ENCODE data around the gene AGXT. TPM values are rescaled to one million over a fixed set of nuclear protein-coding genes. Genes with fewer than 3 reads are reported as not detected.

The AGXT gene
- total RNA-seq, 1 experiment from 2014 or later: 0.36 TPM

- POLR2A ChIA-PET: no interaction called here
- intact Hi-C loops (cut with micrococcal nuclease; ENCODE audit: unreplicated experiment): no loop called here
- no TSS peak for BruUV-seq (replicated peaks)
Observed at GRCh38 chr2:240831594-240832204, 36.9 kb upstream of the AGXT start.

GRCh38 chr2:240832205-240832727 lies 36.4 kb upstream of the AGXT start:
- DNase-seq (ENCODE audit: low read depth, low spot score) (no peak), ATAC-seq (peak; percentile 90)
- Histone ChIP-seq H3K27ac (ENCODE audit: low read length) (no peak overlapping the region), H3K9me3 (ENCODE audit: control insufficient read depth, insufficient read depth, low read depth, low read length) (no peaks in the 10 kb centered on the region), H3K36me3 (ENCODE audit: control insufficient read depth, insufficient read depth, low read length) (no peaks in the 10 kb centered on the region), H3K27me3 (ENCODE audit: control insufficient read depth, insufficient read depth, low read length) (peaks cover 7% of the 10 kb centered on the region), H3K4me3 (ENCODE audit: low read depth in 2 of 2, low read length in 2 of 2) (peak overlapping the region; percentile 42), H3K4me1 (ENCODE audit: control insufficient read depth, insufficient read depth, low read length) (peaks cover 6% of the 10 kb centered on the region)
- ChIA-PET POLR2A (no interaction called here), CTCF (no interaction called here)
- in situ Hi-C loops (cut with HindIII; ENCODE audit: low pct_unique_long_range_greater_than_20kb, low sequenced_read_pairs) (no loop called here), intact Hi-C loops (cut with micrococcal nuclease; ENCODE audit: unreplicated experiment) (no loop called here)
- BruUV-seq (replicated peaks): no TSS peak
- TF ChIP-seq CTCF (IDR thresholded peaks at IDR 0.05): no peak
- no peak for TF ChIP-seq SIN3A (IDR thresholded peaks at IDR 0.05; ENCODE audit: borderline replicate concordance, insufficient read depth, low read depth, low read length)
- TF ChIP-seq TCF7L2 (IDR thresholded peaks at IDR 0.05; ENCODE audit: low read depth, low read length): no peak
- TF ChIP-seq POLR2AphosphoS5 (IDR thresholded peaks at IDR 0.05; ENCODE audit: low read depth, low read length): no peak
- no peak for TF ChIP-seq REST (IDR thresholded peaks at IDR 0.05; ENCODE audit: insufficient read depth in 1 of 2, low read depth in 2 of 2, low read length in 1 of 2)

More at GRCh38 chr2:240831594-240832204, 36.9 kb upstream of the AGXT start:
- Histone ChIP-seq H3K4me1 (ENCODE audit: control insufficient read depth, insufficient read depth, low read length) (peaks cover 6% of the 10 kb centered on the region), H3K27ac (ENCODE audit: low read length) (no peak overlapping the region), H3K4me3 (ENCODE audit: low read depth in 2 of 2, low read length in 2 of 2) (peak overlapping the region; percentile 42), H3K9me3 (ENCODE audit: control insufficient read depth, insufficient read depth, low read depth, low read length) (no peaks in the 10 kb centered on the region), H3K27me3 (ENCODE audit: control insufficient read depth, insufficient read depth, low read length) (peaks cover 7% of the 10 kb centered on the region), H3K36me3 (ENCODE audit: control insufficient read depth, insufficient read depth, low read length) (no peaks in the 10 kb centered on the region)
- in situ Hi-C loops (cut with HindIII; ENCODE audit: low pct_unique_long_range_greater_than_20kb, low sequenced_read_pairs): no loop called here
- DNase-seq (ENCODE audit: low read depth, low spot score) (no peak), ATAC-seq (no peak)
- CTCF ChIA-PET: no interaction called here
- TF ChIP-seq POLR2AphosphoS5 (IDR thresholded peaks at IDR 0.05; ENCODE audit: low read depth, low read length) (no peak), TCF7L2 (IDR thresholded peaks at IDR 0.05; ENCODE audit: low read depth, low read length) (no peak), SIN3A (IDR thresholded peaks at IDR 0.05; ENCODE audit: borderline replicate concordance, insufficient read depth, low read depth, low read length) (no peak), CTCF (IDR thresholded peaks at IDR 0.05) (no peak), REST (IDR thresholded peaks at IDR 0.05; ENCODE audit: insufficient read depth in 1 of 2, low read depth in 2 of 2, low read length in 1 of 2) (no peak)
